DMS114 treated with DMSO at 0.1 percent for 48 hours (cell line): ENCODE measurements around the gene SLC46A2.

ENCODE experiments used
- DNase-seq: peaks from one replicate; lab custom pipeline; 2025; ENCODE audit not compliant: unreplicated experiment; lab: John Stamatoyannopoulos, UW

The SLC46A2 gene

GRCh38 chr9:112861155-112861554 is 29.5 kb downstream of the SLC46A2 start:
- DNase-seq = no peak

GRCh38 chr9:112860451-112860850 is 30.2 kb downstream of the SLC46A2 start:
- DNase-seq = no peak

- no peak for DNase-seq
These were observed 32.0 kb downstream of the SLC46A2 start for GRCh38 chr9:112858625-112859147.

GRCh38 chr9:112858005-112858404 is 32.7 kb downstream of the SLC46A2 start:
- no peak for DNase-seq

- DNase-seq = no peak
These were observed 33.8 kb downstream of the SLC46A2 start for GRCh38 chr9:112856843-112857242.

GRCh38 chr9:112856200-112856599 is 34.5 kb downstream of the SLC46A2 start:
- DNase-seq = no peak

GRCh38 chr9:112854657-112855056 is 36.0 kb downstream of the SLC46A2 start:
- no peak for DNase-seq

- no peak for DNase-seq
These were observed 36.6 kb downstream of the SLC46A2 start for GRCh38 chr9:112853882-112854585.

GRCh38 chr9:112852741-112853504 is 37.8 kb downstream of the SLC46A2 start:
- DNase-seq = no peak

- no peak for DNase-seq
These were observed 39.8 kb downstream of the SLC46A2 start for GRCh38 chr9:112850840-112851239.

- no peak for DNase-seq
These were observed 41.2 kb downstream of the SLC46A2 start for GRCh38 chr9:112849363-112849922.

GRCh38 chr9:112848316-112849151 is 42.1 kb downstream of the SLC46A2 start:
- DNase-seq = no peak

- no peak for DNase-seq
These were observed 43.9 kb downstream of the SLC46A2 start for GRCh38 chr9:112846528-112847488.

GRCh38 chr9:112844771-112845542 is 45.7 kb downstream of the SLC46A2 start:
- DNase-seq = peak; percentile 56

- no peak for DNase-seq
These were observed 48.1 kb downstream of the SLC46A2 start for GRCh38 chr9:112842555-112842954.

- no peak for DNase-seq
These were observed 49.4 kb downstream of the SLC46A2 start for GRCh38 chr9:112841261-112841660.

- no peak for DNase-seq
These were observed 51.3 kb downstream of the SLC46A2 start for GRCh38 chr9:112839331-112839730.

GRCh38 chr9:112838342-112838741 is 52.3 kb downstream of the SLC46A2 start:
- no peak for DNase-seq

GRCh38 chr9:112836394-112836793 is 54.3 kb downstream of the SLC46A2 start:
- no peak for DNase-seq
